ENCODE results near the gene PRR5.
"Not testable (repeated sequence)": the region's sequence is repeated elsewhere in the genome, so short reads cannot be mapped to it uniquely, and the experiment has no call there.

PRR5 gene

DNA sequence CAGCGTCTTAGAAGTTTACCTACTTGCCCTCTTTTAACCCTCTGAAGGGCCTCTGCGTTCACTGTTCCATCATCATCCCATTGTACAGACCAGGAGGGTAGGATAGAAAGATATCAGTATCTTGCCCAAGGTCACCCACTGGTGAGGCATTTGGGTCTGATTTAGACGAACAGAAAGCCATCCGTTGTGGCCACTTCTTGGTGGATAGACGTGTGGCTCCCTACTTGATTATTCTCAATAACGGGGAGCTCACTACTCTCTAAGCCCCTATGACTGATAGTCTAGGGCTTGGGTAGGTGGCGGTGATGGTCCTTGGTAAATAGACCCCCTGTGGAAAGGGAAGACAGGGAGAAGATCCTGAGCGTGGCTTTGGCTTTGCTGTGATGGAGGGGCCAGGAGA lies 28.6 kb upstream of the PRR5 start:
- no peak for DNase-seq (ENCODE audit: low read depth in 2 of 2)

DNA sequence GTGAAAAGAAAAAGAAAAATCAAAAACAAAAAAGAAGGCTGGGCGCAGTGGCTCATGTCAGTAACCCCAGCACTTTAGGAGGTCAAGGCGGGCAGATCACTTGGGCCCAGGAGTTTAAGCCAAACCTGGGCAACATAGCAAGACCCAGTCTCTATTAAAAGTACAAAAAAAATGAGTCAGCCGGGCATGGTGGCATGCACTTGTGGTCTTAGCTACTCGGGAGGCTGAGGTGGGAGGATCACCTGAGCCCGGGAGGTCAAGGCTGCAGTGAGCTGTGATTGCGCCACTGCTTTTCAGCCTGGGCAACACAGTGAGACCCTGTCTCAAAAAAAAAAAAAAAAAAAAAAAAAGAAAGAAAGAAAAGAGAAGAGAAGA lies 26.0 kb upstream of the PRR5 start:
- DNase-seq (ENCODE audit: low read depth in 2 of 2), result not testable (repeated sequence)

DNA sequence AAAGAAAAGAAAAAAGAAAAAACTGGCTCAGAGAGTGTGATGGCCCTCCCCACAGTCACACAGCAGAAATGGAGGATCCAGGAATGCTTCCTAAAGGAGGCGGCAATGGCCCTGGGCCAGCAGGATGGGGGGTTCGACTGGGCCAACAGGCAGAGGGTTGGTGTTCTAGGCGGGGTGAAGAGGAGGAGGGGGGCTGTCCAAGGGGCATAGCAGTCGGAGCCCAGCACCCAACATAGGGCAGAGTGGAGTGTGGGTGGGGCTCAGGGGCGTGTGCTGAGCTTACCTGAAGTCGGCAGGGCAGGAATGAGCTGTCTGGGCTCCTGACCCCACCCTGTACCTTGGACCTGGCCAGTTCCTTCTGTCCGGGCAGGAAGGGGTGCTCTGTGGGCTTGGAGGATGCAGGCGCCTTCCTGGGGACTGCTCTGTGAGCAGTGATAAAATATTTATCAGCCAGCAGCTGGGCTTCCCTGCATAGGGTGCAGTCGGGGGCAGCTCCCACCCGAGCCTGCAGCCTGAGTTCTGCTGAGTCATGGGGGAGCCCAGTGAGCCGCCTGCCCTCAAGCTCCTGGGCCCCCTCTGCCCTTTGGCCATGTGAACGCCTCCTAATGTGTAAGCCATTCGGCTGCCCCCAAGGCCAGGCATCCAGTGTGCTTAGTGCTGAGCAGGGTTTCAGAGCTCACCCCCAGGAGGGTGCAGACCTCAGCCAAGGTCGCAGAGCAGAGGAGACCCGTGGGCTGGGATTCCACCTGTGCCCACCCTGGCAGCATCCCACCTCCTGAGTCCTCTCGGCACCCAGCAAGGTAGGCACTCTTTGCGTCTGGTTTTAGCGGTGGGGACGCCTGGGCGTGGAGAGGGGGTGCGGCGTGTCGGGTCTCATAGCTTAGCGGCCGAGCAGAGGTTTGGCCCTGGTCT lies 25.3 kb upstream of the PRR5 start:
- DNase-seq (ENCODE audit: low read depth in 2 of 2), result no peak

DNA sequence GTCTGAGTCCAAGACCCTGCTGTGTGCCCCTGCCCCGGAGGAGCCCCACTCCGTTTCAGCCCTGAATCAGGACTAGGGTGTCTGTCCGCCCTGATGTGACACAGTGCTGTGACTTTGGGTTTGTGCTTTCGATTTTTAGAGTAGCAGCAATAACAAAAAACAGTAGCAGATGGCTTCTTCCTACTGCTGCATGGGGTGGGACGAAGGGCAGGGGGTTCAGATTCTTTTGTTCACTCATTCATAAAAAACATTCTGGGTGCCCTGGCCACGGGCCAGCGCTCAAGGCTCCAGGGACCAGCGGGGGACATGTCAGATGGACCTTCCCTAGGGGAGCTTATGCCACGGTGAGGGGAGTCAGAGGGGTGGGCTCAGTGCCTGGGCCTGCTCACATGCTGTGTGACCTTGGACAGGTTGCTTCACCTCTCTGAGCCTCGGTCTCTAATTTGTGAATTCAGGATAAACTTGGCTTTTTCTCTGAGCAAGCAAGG lies 24.6 kb upstream of the PRR5 start:
- no peak for DNase-seq (ENCODE audit: low read depth in 2 of 2)

DNA sequence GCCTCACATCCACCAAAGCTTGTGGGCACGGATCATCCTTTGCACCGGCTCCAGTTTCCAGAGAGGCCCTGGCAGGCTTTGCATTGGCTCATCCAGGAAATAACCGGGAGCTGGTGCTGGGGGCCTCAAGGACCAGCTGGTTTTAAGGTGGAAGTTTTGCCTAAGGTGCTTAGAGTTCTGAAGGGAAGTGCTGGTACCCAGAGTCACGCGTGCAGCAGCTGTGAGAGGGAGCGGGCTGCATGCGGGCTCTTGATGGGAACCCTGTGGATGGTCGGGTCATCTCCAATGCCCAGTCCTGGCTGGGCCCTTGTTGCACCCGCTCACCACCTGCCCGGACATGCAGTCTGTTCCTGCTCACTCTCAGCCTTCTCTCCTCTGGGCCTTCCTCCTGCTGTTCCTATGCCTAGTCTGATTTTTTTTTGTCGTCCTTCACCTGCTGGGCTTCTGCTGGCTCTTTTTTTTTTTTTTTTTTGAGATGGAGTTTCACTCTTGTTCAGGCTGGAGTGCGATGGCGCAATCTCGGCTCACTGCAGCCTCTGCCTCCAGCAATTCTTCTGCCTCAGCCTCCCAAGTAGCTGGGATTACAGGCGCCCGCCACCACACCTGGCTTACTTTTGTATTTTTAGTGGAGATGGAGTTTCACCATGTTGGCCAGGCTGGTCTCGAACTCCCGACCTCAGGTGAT lies 24.0 kb upstream of the PRR5 start:
- DNase-seq (ENCODE audit: low read depth in 2 of 2), result no peak

DNA sequence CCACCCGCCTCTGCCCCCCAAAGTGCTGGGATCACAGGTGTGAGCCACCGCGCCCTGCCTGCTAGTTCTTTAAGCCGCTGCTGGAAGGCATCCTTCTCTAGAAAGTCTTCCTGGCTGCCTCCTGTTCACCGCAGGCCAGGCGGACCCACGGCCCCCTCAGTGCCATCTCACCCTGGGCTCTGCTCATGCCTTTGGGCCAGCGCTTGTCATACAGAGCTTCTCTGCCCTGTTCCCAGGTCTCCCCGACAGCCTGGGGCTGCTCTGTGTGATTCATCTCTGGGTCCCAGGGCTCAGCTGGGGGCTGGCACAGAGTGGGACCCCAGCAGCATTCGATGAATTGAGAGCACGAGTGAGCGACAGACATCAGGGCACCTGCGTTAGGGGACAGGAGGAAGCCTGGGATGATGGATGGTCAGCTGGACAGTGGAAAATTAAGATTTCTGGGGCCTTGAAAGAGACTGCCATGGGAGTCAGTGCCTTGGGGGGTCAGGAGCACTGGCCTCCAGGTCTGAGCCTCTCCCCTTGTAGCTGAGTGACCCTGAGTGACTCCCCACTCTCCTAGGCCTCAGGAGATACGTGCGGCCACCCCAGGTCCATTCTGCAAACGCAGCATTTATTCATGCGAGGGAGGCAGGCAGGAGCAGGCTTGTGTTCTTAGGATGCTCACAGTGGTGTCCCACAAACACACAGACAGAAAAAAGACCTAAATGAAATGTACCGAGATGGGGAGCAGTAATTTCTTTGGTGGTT lies 23.3 kb upstream of the PRR5 start:
- DNase-seq (ENCODE audit: low read depth in 2 of 2), result no peak

DNA sequence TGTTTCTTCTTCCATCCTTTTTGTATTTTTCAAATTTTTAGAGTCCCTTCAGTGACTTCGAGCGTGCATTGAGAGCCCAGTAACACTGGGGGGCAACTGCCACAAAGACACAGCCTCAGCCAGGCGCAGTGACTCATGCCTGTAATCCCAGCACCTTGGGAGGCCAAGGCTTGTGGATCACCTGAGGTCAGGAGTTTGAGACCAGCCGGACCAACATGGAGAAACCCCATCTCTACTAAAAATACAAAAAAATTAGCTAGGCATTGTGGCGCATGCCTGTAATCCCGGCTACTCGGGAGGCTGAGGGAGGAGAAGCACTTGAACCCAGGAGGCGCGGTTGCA lies 22.7 kb upstream of the PRR5 start:
- not testable (repeated sequence) for DNase-seq (ENCODE audit: low read depth in 2 of 2)

DNA sequence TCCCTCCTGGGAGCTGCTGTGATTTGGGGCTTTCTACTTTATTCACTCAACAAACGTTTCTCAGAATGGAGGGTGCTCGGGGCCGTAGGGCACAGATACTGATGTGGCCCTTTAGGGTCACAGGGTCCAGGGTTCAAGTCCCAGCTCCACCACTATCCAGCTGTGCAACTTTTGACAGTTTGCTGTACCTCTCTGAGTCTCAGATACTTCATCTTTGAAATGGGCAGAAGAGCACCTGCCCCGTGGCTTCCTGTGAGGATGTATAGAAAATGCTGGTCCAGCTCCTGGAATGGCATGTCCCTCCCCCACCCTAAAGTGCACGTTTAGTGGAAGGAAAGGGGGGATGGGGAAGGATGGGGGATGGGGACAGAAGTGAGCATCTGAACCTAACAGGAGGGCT lies 21.9 kb upstream of the PRR5 start:
- no peak for DNase-seq (ENCODE audit: low read depth in 2 of 2)

DNA sequence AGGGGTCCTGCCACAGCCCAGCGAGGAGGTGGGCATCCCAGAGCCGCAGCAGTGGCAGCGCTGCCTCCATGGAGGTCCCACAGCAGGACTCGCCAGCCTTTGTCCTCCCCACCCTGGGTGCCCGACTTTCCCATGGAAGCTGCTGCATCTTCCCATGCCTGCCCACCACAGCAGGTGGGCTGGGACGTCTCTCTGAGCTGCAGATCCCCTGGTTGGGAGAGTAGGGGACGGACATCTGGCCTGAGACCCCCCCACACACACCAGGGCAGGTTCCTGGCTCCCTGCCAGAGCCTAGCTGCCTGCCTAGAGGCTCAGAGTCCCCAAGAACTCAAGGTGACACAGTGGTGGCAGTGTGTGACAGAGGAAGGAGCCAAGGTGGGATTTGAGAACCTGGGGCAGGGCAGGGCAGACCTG lies 21.5 kb upstream of the PRR5 start:
- no peak for DNase-seq (ENCODE audit: low read depth in 2 of 2)

DNA sequence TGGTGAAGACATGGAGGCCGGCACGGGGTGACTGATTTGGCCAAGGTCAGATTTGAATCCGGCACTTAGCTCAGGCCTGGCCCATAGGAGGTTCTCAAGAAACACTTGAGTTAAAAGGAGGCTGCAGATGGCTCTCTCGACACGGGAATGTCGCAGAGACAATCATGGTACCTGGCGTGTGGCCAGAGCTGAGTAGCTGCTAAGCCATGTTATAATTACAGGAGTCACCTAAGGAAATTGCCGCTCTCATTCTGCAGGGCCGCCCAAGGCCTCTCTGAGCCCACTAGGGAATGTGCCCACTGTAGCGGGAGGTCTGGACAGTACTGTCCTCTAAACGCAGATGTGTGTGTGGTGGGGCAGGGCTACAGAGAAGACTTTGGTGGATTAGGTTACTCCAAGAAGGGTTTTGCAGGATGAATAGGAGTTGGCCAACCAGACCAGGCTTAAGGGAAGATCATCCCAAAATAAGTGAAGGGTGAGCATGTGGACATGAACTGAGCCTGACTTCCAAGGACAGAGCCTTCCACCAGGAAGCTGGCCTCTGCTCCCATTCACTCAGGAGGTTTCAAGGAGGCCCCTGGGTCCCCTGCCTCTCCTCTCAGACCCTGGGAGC lies 19.3 kb upstream of the PRR5 start:
- no peak for DNase-seq (ENCODE audit: low read depth in 2 of 2)

DNA sequence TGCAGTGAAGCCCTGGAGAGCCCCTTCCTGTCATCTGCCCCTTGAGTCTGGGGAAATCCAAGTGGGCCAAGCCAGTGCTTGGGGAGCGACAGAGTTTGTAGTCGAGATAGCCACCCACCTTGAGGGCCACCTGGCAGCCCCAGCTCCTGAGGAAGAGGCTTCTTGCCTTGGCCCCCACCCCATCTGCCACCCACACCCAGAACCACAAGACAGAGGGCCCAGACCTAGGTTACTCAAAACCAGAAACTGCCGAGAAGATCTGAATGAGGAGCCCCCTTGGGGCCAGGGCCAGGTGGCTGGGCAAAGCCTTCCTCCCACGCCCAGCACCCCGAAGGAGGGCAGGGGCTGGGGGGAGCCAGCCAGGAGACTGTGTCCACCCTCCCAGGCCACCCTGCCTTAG lies 18.8 kb upstream of the PRR5 start:
- no peak for DNase-seq (ENCODE audit: low read depth in 2 of 2)

DNA sequence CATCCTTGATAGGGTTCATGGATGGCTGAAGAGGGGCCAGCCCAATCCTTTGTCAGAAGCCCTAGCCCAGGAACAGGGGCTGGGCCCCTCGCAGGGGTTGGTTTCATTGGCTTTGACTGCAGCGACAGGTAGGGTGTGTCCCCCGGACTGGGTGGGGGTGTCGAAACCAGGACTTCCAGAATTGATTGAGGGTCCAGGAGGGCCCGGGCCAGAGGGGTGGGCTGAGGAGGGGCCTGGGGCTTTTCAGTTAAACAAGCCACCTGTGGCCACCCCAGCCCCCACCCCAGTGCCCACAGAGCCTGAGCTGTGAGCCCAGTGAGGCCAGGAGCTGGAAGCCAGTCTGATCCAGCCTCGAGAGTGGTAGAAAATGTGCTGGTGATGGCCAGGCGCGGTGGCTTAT lies 18.1 kb upstream of the PRR5 start:
- no peak for DNase-seq (ENCODE audit: low read depth in 2 of 2)

DNA sequence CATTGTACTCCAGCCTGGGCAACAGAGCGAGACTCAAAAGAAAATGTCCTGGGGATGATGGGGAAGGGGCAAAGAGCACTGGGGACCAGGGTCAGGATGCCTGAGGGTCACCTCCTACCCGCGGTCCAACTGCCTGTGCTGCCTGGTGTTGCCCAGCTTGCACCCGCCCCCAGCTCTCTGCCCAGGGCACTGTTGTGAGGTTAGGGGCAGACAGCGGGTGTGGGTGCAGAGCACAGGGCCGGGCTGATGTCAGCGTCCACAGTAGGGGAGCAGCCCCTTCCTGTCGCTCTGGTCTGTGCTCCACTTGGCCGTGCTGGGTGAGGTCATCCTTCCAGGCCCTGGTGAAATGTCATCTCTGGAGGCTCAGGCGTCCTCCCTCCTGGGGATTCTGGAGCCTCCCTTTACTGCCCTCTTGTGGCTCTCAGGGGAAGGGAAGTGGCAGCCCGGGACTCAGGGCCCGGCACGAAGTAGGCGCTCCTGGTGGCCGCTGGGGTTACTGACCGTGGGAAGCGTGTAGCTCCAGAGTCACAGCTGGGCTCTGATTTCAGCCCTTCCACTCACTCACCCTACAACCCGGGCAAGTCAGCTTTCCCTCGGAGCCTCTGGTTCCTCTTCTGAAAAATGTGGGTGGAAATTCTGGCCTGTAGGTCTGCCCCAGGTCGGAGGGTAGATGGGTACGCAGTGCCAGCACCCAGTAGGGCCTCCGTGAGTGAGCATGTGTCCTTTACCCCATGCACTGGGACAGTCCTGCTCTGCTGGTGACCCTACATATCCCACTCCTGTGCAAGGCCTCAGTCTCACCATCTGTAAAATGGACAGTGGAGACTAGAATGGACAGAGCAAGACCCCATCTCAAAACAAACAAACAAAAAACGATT lies 17.3 kb upstream of the PRR5 start:
- DNase-seq (ENCODE audit: low read depth in 2 of 2), result peak; percentile 64 to 77

DNA sequence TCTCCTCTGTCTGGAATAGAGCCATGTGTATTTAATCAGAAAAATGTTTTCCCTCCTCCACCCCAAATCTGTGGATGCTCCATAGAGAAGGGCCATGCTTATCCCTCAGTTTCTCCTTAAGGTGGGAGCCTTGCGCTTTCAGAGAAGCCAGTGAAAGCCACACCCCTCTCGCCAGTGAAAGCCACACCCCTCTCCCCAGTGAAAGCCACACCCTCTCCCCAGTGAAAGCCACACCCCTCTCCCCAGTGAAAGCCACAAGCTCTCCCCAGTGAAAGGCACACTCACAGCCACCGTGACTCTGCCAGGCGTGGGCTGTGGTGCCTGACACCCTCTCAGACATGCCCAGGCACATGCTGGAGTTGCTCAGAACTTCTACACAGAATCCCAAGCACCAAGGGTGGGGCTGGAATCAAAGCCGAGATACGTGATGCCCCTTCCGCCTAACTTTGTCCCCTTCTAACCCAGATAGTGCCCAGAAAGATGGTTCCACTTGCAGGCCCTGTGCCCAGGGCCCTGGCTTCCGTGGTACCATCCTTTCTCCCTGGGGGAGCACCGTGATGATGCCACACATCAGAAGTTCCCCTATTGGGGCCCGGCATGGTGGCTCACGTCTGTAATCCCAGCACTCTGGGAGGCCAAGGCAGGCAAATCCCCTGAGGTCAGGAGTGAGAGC lies 16.5 kb upstream of the PRR5 start:
- peak; percentile 70 to 77 for DNase-seq (ENCODE audit: low read depth in 2 of 2)

DNA sequence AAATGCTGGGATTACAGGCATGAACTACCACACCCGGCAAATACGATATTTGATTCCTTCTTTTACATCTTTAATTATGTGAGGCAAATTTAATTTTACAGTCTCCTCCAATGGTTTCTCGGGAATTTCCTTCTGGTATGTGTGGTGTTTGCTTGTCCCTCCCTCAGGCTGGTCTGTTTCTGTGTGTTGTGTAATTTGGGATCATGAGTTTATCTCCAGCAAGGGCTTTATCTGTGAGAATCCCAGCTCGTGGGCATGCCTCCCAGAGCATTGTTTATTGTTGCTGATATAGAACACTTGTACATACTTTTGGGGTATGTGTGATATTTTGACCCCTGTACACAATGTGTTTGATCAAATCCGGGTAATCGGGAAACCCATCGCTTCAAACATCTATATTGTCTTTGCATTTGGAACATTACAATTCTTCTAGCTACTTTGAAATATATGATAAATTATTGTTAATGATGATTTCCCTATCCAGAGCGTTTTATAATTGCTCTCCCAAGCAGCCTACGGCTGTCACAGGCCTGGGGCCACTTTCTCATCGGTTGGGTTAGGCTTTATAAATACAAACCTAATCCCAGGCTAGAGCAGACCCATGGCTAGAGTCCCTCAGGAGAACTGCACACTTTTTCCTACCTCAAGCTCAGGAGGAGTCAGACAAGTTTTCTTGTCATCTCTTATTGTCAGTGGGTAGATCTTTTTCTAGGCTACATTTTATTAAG lies 15.0 kb upstream of the PRR5 start:
- DNase-seq (ENCODE audit: low read depth in 2 of 2), result no peak

DNA sequence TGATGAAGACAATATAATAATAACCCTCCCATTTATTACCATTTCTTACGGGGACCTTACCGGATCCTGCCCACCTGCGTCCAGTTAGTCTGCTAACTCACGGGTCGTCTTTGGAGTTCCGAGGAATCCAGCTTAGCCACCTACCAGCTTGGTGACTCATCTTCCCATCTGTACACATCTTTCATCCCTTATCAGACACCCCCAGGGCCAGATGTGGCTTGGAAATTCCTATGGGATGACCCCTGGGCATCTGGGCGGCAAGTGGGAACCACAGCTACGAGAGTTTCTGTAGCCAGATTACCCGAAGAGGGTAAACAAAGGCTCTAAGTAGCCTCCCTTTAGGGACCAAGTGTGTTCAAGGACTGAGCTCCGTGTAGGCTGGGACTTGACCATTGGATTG lies 12.8 kb upstream of the PRR5 start:
- no peak for DNase-seq (ENCODE audit: low read depth in 2 of 2)

DNA sequence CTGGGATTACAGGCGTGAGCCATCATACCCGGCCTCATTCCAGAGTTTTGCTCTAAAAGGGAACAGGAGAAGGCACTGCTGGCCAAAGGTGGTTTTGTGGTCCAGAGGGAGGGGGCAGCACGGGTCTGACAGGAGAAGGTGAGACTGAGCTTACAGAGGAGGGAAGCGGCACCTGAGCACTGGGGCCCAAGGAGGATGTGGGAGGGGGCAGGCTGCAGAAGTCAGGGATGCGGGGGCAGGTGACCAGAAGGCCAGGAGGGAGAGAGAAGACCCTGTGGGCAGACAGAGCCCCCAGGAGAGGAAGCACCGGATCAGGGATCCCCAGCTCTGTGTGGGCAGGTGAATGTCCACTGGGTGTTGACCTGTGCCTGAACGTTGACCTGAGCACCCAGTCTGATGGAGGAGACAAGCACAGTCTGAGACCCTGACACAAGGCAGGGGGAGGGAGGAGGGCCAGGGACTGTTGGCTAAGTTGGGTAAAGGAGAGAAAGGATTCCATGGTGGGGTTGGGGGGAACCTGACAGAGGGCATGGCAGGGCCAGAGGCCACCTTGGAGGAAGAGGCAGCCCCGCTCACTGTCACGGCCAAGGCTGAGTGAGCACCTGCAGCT lies 12.0 kb upstream of the PRR5 start:
- DNase-seq (ENCODE audit: low read depth in 2 of 2), result no peak

DNA sequence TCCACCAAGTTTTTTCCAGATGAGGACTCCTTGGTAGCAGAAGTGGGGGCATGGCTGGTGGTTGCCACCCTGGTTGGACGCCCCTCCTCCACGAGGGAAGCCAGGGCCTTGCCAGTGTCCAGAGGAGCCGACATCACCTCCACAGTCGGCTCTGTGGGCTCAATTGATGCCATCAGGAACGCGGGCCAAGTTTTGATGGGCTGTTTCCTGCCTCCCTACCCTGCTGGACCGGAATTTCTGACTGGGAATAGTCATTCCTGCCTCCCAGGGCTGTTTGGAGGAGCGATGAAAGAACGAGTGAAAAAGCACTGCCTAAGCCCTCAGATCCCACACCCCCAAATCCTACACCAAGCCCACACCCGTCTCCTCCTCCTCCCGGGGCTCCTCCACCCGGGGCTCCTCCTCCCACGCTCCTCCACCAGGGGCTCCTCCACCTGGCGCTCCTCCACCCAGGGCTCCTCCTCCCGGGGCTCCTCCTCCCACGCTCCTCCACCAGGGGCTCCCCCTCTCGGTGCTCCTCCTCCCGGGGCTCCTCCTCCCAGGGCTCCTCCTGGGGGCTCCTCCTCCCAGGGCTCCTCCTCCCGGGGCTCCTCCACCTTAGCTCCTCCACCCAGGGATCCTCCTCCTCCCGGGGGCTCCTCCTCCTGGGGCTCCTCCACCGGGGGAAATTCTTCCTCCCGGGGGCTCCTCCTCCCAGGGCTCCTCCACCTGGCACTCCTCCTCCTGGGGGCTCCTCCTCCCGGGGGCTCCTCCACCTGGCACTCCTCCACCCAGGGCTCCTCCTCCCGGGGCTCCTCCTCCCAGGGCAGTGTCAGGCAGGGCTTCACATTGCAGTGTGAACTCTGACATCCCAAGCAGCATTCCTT lies 10.0 kb upstream of the PRR5 start:
- DNase-seq (ENCODE audit: low read depth in 2 of 2), result no peak

DNA sequence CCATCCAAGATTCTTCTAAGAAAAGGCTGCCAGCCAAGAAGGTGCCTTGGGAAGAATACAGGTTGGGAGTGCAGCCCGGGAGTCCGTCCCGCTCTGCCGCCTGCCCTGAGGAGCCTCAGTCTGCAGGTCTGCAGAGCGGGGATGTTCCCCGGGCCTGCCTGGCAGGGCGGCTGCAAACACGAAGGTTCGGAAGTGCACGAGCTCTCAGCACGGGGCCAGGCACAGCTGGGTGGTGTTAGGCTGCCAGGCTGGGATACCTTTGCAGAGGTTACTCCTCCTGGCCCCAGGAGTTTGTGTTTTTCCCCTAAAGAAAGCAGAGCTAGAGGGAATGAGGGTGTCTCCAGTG lies 9.4 kb upstream of the PRR5 start:
- DNase-seq (ENCODE audit: low read depth in 2 of 2), result no peak

Measured in stimulated activated CD4-positive, alpha-beta T cell treated with anti-CD3 and anti-CD28 coated beads, Interleukin-12 subunit alpha, Interleukin-12 subunit beta, amount 100 ng/mL, for 24 hours (primary cell).